HL-60 (cell line): Measurements from ENCODE around the gene SPAG17.

Source experiments
- DNase-seq, 2 experiments: peaks; one replicate each; pipeline ENCODE4 v3.0.0-alpha.2; 2010 to 2020; ENCODE audit warnings: low read depth in 1 of 2, low spot score in 1 of 2
- H3K27ac ChIP-seq: fragments of 250-450 bp; sonication (Bioruptor Pico); replicated peaks from 2 replicates; pipeline ENCODE4 v1.5.1; 2020; ENCODE audit warnings: mild to moderate bottlenecking, moderate library complexity
- H3K27me3 ChIP-seq: fragments of 250-450 bp; sonication (Bioruptor Pico); 2 replicates; pipeline ENCODE4 v1.5.1; 2021; ENCODE audit warnings: mild to moderate bottlenecking, moderate library complexity; ENCODE audit not compliant: insufficient read depth, poor library complexity, severe bottlenecking
- H3K4me3 ChIP-seq: replicated peaks from 2 replicates; pipeline ENCODE4 v1.5.1; 2011; ENCODE audit warnings: mild to moderate bottlenecking, control low read depth, low read length; ENCODE audit not compliant: insufficient read depth
- GABPA ChIP-seq: IDR thresholded peaks from 2 replicates; pipeline ENCODE4 v1.6.1; 2012; ENCODE audit warnings: low read depth
- POLR2AphosphoS5 ChIP-seq: IDR thresholded peaks from 2 replicates; pipeline ENCODE4 v1.6.1; 2012; ENCODE audit warnings: low read depth
- SPI1 ChIP-seq: IDR thresholded peaks from 2 replicates; pipeline ENCODE4 v1.6.1; 2012; ENCODE audit warnings: low read depth, mild to moderate bottlenecking, borderline replicate concordance
- TF ChIP-seq, protein P1 (sequence below): IDR thresholded peaks from one replicate; pipeline ENCODE4 v1.5.1; 2011; ENCODE audit warnings: low read length, control low read depth, inconsistent platforms; ENCODE audit not compliant: insufficient read depth
- TF ChIP-seq, protein P2 (sequence below): IDR thresholded peaks from 2 replicates; pipeline ENCODE4 v1.6.1; 2012; ENCODE audit warnings: low read depth; ENCODE audit not compliant: insufficient replicate concordance

SPAG17 gene

GRCh38 chr1:118100686-118101514 is 84.1 kb downstream of the SPAG17 start:
- no peak for DNase-seq
- Histone ChIP-seq H3K27me3 (no peaks in the 10 kb centered on the region), H3K27ac (no peak overlapping the region), H3K4me3 (no peak overlapping the region)
- TF ChIP-seq GABPA (no peak), POLR2AphosphoS5 (no peak)

- Histone ChIP-seq H3K4me3 (no peak overlapping the region), H3K27ac (no peak overlapping the region), H3K27me3 (no peaks in the 10 kb centered on the region)
- TF ChIP-seq, protein P1, sequence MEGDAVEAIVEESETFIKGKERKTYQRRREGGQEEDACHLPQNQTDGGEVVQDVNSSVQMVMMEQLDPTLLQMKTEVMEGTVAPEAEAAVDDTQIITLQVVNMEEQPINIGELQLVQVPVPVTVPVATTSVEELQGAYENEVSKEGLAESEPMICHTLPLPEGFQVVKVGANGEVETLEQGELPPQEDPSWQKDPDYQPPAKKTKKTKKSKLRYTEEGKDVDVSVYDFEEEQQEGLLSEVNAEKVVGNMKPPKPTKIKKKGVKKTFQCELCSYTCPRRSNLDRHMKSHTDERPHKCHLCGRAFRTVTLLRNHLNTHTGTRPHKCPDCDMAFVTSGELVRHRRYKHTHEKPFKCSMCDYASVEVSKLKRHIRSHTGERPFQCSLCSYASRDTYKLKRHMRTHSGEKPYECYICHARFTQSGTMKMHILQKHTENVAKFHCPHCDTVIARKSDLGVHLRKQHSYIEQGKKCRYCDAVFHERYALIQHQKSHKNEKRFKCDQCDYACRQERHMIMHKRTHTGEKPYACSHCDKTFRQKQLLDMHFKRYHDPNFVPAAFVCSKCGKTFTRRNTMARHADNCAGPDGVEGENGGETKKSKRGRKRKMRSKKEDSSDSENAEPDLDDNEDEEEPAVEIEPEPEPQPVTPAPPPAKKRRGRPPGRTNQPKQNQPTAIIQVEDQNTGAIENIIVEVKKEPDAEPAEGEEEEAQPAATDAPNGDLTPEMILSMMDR = no peak
- TF ChIP-seq, protein P2, sequence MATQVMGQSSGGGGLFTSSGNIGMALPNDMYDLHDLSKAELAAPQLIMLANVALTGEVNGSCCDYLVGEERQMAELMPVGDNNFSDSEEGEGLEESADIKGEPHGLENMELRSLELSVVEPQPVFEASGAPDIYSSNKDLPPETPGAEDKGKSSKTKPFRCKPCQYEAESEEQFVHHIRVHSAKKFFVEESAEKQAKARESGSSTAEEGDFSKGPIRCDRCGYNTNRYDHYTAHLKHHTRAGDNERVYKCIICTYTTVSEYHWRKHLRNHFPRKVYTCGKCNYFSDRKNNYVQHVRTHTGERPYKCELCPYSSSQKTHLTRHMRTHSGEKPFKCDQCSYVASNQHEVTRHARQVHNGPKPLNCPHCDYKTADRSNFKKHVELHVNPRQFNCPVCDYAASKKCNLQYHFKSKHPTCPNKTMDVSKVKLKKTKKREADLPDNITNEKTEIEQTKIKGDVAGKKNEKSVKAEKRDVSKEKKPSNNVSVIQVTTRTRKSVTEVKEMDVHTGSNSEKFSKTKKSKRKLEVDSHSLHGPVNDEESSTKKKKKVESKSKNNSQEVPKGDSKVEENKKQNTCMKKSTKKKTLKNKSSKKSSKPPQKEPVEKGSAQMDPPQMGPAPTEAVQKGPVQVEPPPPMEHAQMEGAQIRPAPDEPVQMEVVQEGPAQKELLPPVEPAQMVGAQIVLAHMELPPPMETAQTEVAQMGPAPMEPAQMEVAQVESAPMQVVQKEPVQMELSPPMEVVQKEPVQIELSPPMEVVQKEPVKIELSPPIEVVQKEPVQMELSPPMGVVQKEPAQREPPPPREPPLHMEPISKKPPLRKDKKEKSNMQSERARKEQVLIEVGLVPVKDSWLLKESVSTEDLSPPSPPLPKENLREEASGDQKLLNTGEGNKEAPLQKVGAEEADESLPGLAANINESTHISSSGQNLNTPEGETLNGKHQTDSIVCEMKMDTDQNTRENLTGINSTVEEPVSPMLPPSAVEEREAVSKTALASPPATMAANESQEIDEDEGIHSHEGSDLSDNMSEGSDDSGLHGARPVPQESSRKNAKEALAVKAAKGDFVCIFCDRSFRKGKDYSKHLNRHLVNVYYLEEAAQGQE = no peak
- TF ChIP-seq GABPA (no peak), POLR2AphosphoS5 (no peak), SPI1 (no peak)
- no peak for DNase-seq
These were observed 85.3 kb downstream of the SPAG17 start for GRCh38 chr1:118099686-118100085.

DNA sequence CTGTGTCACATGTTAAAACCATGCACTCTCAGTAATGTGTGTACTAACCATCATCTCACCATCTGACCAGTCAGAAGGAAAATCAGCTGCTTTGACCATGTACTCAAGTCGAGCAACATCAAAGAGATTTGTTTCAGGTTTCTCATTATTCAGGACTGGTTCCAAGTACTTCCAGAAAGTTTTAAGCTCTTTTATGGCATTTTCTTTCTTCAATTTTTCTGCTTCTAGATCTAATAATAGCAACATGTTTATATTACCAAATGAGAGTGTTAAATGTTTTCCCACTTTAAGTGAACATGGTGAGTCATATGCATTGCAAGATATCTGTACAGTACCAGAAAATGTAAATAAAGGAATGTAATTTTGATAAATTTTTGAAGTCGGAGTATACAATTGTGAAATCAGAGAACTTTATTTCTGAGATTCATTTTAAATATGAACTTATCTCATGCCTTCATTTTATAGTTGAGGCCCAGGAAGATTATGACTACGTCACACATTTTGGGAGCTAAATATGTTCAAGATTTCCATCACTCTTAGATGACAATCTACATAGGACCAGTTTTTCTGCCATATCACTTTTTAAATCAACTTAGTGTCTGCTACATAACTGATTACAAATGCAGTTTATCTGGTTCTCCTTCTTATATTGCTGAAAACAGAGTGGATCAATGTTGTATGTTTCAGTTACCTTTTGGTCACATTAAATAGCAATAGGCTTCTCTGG is 87.2 kb downstream of the SPAG17 start:
- TF ChIP-seq, protein P2 = no peak
- TF ChIP-seq SPI1 (no peak), GABPA (no peak), POLR2AphosphoS5 (no peak)
- TF ChIP-seq, protein P1 = no peak
- H3K4me3 ChIP-seq = no peak overlapping the region
- H3K27ac ChIP-seq = no peak overlapping the region
- DNase-seq = no peak
- H3K27me3 ChIP-seq = no peaks in the 10 kb centered on the region

DNA sequence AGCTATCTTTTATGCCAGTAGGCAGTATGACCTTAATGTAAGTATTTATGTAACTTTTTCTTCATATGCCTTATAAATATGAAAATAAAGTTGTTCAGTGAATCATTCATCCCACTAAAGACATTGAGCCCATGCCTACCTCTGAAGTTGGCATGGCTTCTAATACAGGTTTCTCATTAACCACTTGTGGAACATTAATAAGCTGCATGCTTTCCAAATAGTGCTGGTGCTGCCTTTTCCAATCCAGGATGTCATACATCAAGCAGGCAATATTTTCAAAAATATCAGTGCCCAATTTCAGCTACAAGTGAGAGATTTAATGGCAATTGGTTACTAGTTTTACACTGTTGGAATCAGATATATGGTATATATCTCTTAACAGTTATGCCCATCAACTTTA is 92.0 kb downstream of the SPAG17 start:
- DNase-seq = no peak
- no peak overlapping the region for H3K4me3 ChIP-seq
- no peaks in the 10 kb centered on the region for H3K27me3 ChIP-seq
- no peak overlapping the region for H3K27ac ChIP-seq
- TF ChIP-seq SPI1 (no peak), GABPA (no peak), POLR2AphosphoS5 (no peak)
- TF ChIP-seq, protein P2 = no peak
- TF ChIP-seq, protein P1 = no peak
